Neural cell (in vitro differentiated cells): Measurements from ENCODE around the gene RHAG.

ENCODE experiments used
- EP300 ChIP-seq: fragments of 450-650 bp; conservative IDR thresholded peaks from 2 replicates; pipeline ENCODE4 v1.6.1; 2014; ENCODE audit warnings: antibody characterized with exemption, mild to moderate bottlenecking, moderate library complexity; ENCODE audit not compliant: poor library complexity, severe bottlenecking
- EZH2 ChIP-seq: fragments of 200-600, 300-800 bp; shearing (Covaris generic), sonication (generic); IDR thresholded peaks from 2 replicates; pipeline ENCODE4 v1.6.1; 2014; ENCODE audit warnings: antibody characterized with exemption, low read length, borderline replicate concordance, mild to moderate bottlenecking; ENCODE audit not compliant: insufficient read depth, poor library complexity, severe bottlenecking
- MXI1 ChIP-seq: fragments of 450-650 bp; conservative IDR thresholded peaks from 2 replicates; pipeline ENCODE4 v1.6.1; 2014; ENCODE audit warnings: antibody characterized with exemption, mild to moderate bottlenecking; ENCODE audit not compliant: poor library complexity, severe bottlenecking
- POLR2AphosphoS5 ChIP-seq: IDR thresholded peaks from 2 replicates; pipeline ENCODE4 v1.6.1; 2012
- RAD21 ChIP-seq: fragments of 450-650 bp; conservative IDR thresholded peaks from 2 replicates; pipeline ENCODE4 v1.6.1; 2014; ENCODE audit warnings: antibody characterized with exemption, mild to moderate bottlenecking, moderate library complexity
- TAF1 ChIP-seq: IDR thresholded peaks from 2 replicates; pipeline ENCODE4 v1.6.1; 2012; ENCODE audit warnings: low read depth
- TF ChIP-seq, protein P1 (sequence below): fragments of 450-650 bp; IDR thresholded peaks from 2 replicates; pipeline ENCODE4 v1.5.1; 2014; ENCODE audit warnings: antibody characterized with exemption, mild to moderate bottlenecking, moderate library complexity; ENCODE audit not compliant: poor library complexity, severe bottlenecking

DNA sequence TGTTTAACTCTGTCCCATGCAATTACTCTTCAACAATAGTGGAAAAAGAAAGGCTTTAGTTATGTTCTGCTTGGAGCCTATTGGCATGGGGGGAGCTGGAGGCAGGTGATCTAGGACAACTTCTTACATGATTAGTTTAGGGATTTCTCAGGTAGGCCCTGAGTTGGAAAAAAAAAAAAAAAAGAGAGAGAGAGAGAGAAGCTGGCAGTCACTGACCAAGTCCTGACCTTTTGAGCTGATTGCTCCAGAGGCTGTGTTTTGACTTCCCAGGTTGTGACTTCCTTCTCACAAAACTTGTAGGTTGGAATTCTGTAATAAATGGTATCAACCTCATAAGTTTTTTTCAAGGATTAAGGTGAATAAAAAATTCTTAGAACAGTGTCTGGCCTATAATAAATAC is 78.4 kb downstream of the RHAG start:
- TF ChIP-seq, protein P1, sequence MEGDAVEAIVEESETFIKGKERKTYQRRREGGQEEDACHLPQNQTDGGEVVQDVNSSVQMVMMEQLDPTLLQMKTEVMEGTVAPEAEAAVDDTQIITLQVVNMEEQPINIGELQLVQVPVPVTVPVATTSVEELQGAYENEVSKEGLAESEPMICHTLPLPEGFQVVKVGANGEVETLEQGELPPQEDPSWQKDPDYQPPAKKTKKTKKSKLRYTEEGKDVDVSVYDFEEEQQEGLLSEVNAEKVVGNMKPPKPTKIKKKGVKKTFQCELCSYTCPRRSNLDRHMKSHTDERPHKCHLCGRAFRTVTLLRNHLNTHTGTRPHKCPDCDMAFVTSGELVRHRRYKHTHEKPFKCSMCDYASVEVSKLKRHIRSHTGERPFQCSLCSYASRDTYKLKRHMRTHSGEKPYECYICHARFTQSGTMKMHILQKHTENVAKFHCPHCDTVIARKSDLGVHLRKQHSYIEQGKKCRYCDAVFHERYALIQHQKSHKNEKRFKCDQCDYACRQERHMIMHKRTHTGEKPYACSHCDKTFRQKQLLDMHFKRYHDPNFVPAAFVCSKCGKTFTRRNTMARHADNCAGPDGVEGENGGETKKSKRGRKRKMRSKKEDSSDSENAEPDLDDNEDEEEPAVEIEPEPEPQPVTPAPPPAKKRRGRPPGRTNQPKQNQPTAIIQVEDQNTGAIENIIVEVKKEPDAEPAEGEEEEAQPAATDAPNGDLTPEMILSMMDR: no peak
- no peak for TF ChIP-seq POLR2AphosphoS5
- no peak for TF ChIP-seq RAD21
- TF ChIP-seq TAF1: no peak
- TF ChIP-seq EP300: no peak
- no peak for TF ChIP-seq EZH2
- TF ChIP-seq MXI1: no peak
